Panc1 (cell line): ENCODE results near the gene SYNPR. TPM values are rescaled to one million over a fixed set of nuclear protein-coding genes. Genes with fewer than 3 reads are reported as not detected.

Experiments used
- ATAC-seq: fragments of 200-7000 bp; cut with Tn5 transposase; 2 replicates; pipeline ENCODE4 v1.9.1; 2020; ENCODE audit warnings: mild to moderate bottlenecking, moderate library complexity
- BruUV-seq: library from RNA; stranded (reverse); fragments of 400-500 nt; replicated peaks from 2 replicates; lab custom pipeline; 2021; lab: Mats Ljungman, UMichigan
- CTCF ChIA-PET: fragments of 300-600 bp; sonication (Branson Sonifier 250); formaldehyde crosslinking; loops from one replicate; lab custom pipeline; 2022; ENCODE audit warnings: antibody characterized with exemption; lab: Charles Lee
- POLR2A ChIA-PET: fragments of 300-600 bp; sonication (Branson Sonifier 250); formaldehyde crosslinking; loops from one replicate; lab custom pipeline; 2022; ENCODE audit warnings: antibody characterized with exemption; lab: Charles Lee
- DNase-seq: peaks from one replicate; pipeline ENCODE4 v3.0.0-alpha.2; 2010; ENCODE audit warnings: low read depth, low spot score
- H3K27ac ChIP-seq: 2 replicates; pipeline ENCODE4 v1.5.1; 2011; ENCODE audit warnings: mild to moderate bottlenecking, low read length, inconsistent platforms
- H3K27me3 ChIP-seq: fragments of 200-500 bp; sonication (Bioruptor generic); 2 replicates; pipeline ENCODE4 v1.6.0; 2014; ENCODE audit warnings: low read length, inconsistent platforms; ENCODE audit not compliant: control insufficient read depth, insufficient read depth
- H3K36me3 ChIP-seq: fragments of 200-500 bp; sonication (Bioruptor generic); 2 replicates; pipeline ENCODE4 v1.5.1; 2014; ENCODE audit warnings: inconsistent platforms, mild to moderate bottlenecking, low read length, moderate library complexity; ENCODE audit not compliant: control insufficient read depth, insufficient read depth
- H3K4me1 ChIP-seq: 2 replicates; pipeline ENCODE4 v1.5.1; 2011; ENCODE audit warnings: inconsistent platforms, mild to moderate bottlenecking, low read length, moderate library complexity; ENCODE audit not compliant: control insufficient read depth, insufficient read depth
- H3K4me3 ChIP-seq, 2 experiments: 2 replicates each; pipeline ENCODE4 v1.5.1; 2011 to 2012; ENCODE audit warnings: low read depth in 2 of 2, low read length in 2 of 2, mild to moderate bottlenecking in 2 of 2, inconsistent platforms in 1 of 2, moderate library complexity in 1 of 2
- H3K9me3 ChIP-seq: fragments of 200-500 bp; sonication (Bioruptor generic); 2 replicates; pipeline ENCODE4 v1.5.1; 2014; ENCODE audit warnings: low read depth, mild to moderate bottlenecking, inconsistent platforms, low read length, moderate library complexity; ENCODE audit not compliant: control insufficient read depth, insufficient read depth
- CTCF ChIP-seq: fragments of 450-650 bp; IDR thresholded peaks from 2 replicates; pipeline ENCODE4 v1.5.1; 2017; ENCODE audit warnings: mild to moderate bottlenecking
- POLR2AphosphoS5 ChIP-seq: IDR thresholded peaks from 2 replicates; pipeline ENCODE4 v1.6.1; 2012; ENCODE audit warnings: mild to moderate bottlenecking, low read depth, low read length, moderate library complexity
- REST ChIP-seq, 2 experiments: IDR thresholded peaks; 2 replicates each; pipeline ENCODE4 v1.6.1; 2011 to 2012; ENCODE audit warnings: low read depth in 2 of 2, control low read depth in 1 of 2, low read length in 1 of 2, mild to moderate bottlenecking in 1 of 2, moderate library complexity in 1 of 2; ENCODE audit not compliant: insufficient read depth in 1 of 2
- SIN3A ChIP-seq: IDR thresholded peaks from 2 replicates; pipeline ENCODE4 v1.6.1; 2012; ENCODE audit warnings: low read depth, mild to moderate bottlenecking, low read length, moderate library complexity, borderline replicate concordance; ENCODE audit not compliant: insufficient read depth
- TCF7L2 ChIP-seq: IDR thresholded peaks from 2 replicates; pipeline ENCODE4 v1.6.1; 2011; ENCODE audit warnings: mild to moderate bottlenecking, low read depth, low read length, inconsistent platforms
- in situ Hi-C: cut with HindIII; loops from 2 replicates; pipeline ENCODE4 v1.10.0; 2016; ENCODE audit warnings: low sequenced_read_pairs, low pct_unique_long_range_greater_than_20kb
- intact Hi-C: fragments of 100-400 bp; cut with micrococcal nuclease; formaldehyde crosslinking; loops from one replicate; pipeline ENCODE4 v1.10.0; 2022; ENCODE audit not compliant: unreplicated experiment
- total RNA-seq: library from RNA; stranded (reverse); gene quantifications from one replicate; pipeline ENCODE4 v1.2.1, GENCODE V29; 2021; ENCODE audit not compliant: unreplicated experiment

Gene SYNPR
- total RNA-seq, 1 experiment from 2014 or later = not detected

GRCh38 chr3:63497641-63498040, 219.5 kb downstream of the SYNPR start:
- CTCF ChIA-PET = no interaction called here
- DNase-seq (no peak), ATAC-seq (no peak)
- POLR2A ChIA-PET = no interaction called here
- in situ Hi-C loops = no loop called here
- H3K36me3 ChIP-seq = no peaks in the 10 kb centered on the region
- BruUV-seq = no TSS peak
- H3K27ac ChIP-seq = no peak overlapping the region
- no peak for TF ChIP-seq CTCF
- no peak for TF ChIP-seq REST (IDR thresholded peaks at IDR 0.05; ENCODE audit: insufficient read depth in 1 of 2, low read depth in 2 of 2, low read length in 1 of 2)
- TF ChIP-seq TCF7L2 = no peak
- TF ChIP-seq SIN3A = no peak
- no peak for TF ChIP-seq POLR2AphosphoS5
- no peak overlapping the region for H3K4me3 ChIP-seq
- H3K9me3 ChIP-seq = no peaks in the 10 kb centered on the region
- no peaks in the 10 kb centered on the region for H3K27me3 ChIP-seq
- H3K4me1 ChIP-seq = no peaks in the 10 kb centered on the region
- intact Hi-C loops = no loop called here

- H3K9me3 ChIP-seq = no peaks in the 10 kb centered on the region
- intact Hi-C loops (no loop called here), in situ Hi-C loops (no loop called here)
- H3K4me3 ChIP-seq = no peak overlapping the region
- DNase-seq (no peak), ATAC-seq (no peak)
- BruUV-seq = no TSS peak
- no peaks in the 10 kb centered on the region for H3K4me1 ChIP-seq
- H3K27me3 ChIP-seq = no peaks in the 10 kb centered on the region
- H3K36me3 ChIP-seq = no peaks in the 10 kb centered on the region
- POLR2A ChIA-PET = no interaction called here
- H3K27ac ChIP-seq = no peak overlapping the region
- TF ChIP-seq SIN3A (no peak), POLR2AphosphoS5 (no peak), TCF7L2 (no peak), CTCF (no peak), REST (IDR thresholded peaks at IDR 0.05; ENCODE audit: insufficient read depth in 1 of 2, low read depth in 2 of 2, low read length in 1 of 2) (no peak)
- CTCF ChIA-PET = no interaction called here
Measured at GRCh38 chr3:63500196-63500595, 222.1 kb downstream of the SYNPR start.
